Calu3 (cell line): ENCODE measurements around the gene DBNDD1. TPM values are rescaled to one million over a fixed set of nuclear protein-coding genes. Genes with fewer than 3 reads are reported as not detected.

Experiments
- BruUV-seq: library from RNA; stranded (reverse); fragments of 400-500 nt; replicated peaks from 2 replicates; lab custom pipeline; 2021; lab: Mats Ljungman, UMichigan
- CTCF ChIA-PET: fragments of 300-600 bp; sonication (Branson Sonifier 250); formaldehyde crosslinking; loops from one replicate; lab custom pipeline; 2022; ENCODE audit warnings: antibody characterized with exemption; lab: Charles Lee
- DNase-seq: peaks from one replicate; pipeline ENCODE4 v3.0.0; 2022
- H3K27ac Mint-ChIP-seq: one replicate; pipeline ENCODE4 v1.8.0; 2022; ENCODE audit warnings: mixed read lengths; ENCODE audit not compliant: unreplicated experiment
- H3K27me3 Mint-ChIP-seq: one replicate; pipeline ENCODE4 v1.8.0; 2022; ENCODE audit warnings: mixed read lengths; ENCODE audit not compliant: unreplicated experiment
- H3K36me3 Mint-ChIP-seq: one replicate; pipeline ENCODE4 v1.8.0; 2022; ENCODE audit warnings: mild to moderate bottlenecking, moderate library complexity, mixed read lengths; ENCODE audit not compliant: insufficient read depth, unreplicated experiment
- H3K4me1 Mint-ChIP-seq: one replicate; pipeline ENCODE4 v1.8.0; 2022; ENCODE audit warnings: mild to moderate bottlenecking, low read depth, mixed read lengths; ENCODE audit not compliant: unreplicated experiment
- H3K4me3 Mint-ChIP-seq: one replicate; pipeline ENCODE4 v1.8.0; 2022; ENCODE audit warnings: mild to moderate bottlenecking, low read depth, moderate library complexity, mixed read lengths; ENCODE audit not compliant: unreplicated experiment
- H3K9me3 Mint-ChIP-seq: one replicate; pipeline ENCODE4 v1.8.0; 2022; ENCODE audit warnings: low read depth, mixed read lengths; ENCODE audit not compliant: unreplicated experiment
- intact Hi-C: fragments of 100-400 bp; cut with micrococcal nuclease; formaldehyde crosslinking; loops from one replicate; pipeline ENCODE4 v1.10.0; 2022; ENCODE audit not compliant: unreplicated experiment
- total RNA-seq: library from RNA; stranded (reverse); gene quantifications from 2 replicates; pipeline ENCODE4 v1.2.3, GENCODE V29; 2022
- TF ChIP-seq, protein P1 (sequence below): fragments of 200-600 bp; IDR thresholded peaks from one replicate; pipeline ENCODE4 v1.8.0; 2022; ENCODE audit warnings: antibody characterized with exemption; ENCODE audit not compliant: unreplicated experiment

DBNDD1 gene
- total RNA-seq, 1 experiment from 2014 or later = 39.9 TPM

DNA sequence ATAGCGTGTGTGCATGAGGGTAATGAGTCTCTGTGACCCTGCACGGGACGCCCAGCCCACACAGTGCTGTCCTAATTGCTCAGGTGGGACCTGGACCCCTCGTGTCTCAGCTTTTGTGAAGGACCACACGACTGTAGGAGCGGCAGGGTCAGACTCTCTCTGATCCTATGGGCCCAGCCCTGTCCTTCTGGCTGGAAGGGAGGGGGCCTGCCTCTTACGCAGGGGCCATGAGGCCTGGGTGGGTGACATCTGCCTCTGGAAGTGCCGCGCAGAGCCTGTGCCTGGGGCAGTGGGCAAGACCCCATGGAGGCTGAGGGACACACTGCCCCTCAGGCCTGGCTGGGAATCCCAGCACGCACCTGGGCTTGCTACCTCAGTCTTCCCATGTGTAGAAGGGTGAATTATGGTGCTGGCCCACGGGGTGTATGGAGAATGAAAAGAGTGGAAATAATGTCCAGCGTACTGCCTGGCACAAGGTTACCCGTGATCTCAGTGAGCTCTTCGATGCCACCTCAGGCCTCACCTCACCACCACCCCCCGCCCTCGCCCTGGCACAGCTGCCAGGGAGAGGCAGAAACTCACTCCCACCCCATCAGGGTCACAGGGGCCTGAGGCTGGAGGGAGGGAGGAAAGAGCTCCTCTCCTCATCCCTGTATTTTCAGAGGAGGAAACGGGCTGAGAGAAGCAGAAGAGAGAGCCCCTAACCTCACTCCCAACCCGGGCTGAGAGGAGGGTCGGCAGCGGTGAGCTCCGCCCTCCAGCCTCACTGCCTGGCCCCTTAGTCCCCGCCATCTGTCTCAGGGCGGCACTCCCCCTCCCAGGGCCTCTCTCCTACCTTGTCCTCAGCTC lies 27.1 kb upstream of the DBNDD1 start:
- intact Hi-C loops = no loop called here
- no peak overlapping the region for H3K27ac Mint-ChIP-seq
- no TSS peak for BruUV-seq
- H3K9me3 Mint-ChIP-seq = no peaks in the 10 kb centered on the region
- H3K4me1 Mint-ChIP-seq = peaks cover 30% of the 10 kb centered on the region
- peak overlapping the region; percentile 49 for H3K4me3 Mint-ChIP-seq
- H3K27me3 Mint-ChIP-seq = no peaks in the 10 kb centered on the region
- CTCF ChIA-PET = interaction anchor here (0.9 kb wide), 1 partner anchor 27 kb away, joined by 4 read pairs; the partner anchor contains the start of gene DBNDD1
- no peak for DNase-seq
- TF ChIP-seq, protein P1, sequence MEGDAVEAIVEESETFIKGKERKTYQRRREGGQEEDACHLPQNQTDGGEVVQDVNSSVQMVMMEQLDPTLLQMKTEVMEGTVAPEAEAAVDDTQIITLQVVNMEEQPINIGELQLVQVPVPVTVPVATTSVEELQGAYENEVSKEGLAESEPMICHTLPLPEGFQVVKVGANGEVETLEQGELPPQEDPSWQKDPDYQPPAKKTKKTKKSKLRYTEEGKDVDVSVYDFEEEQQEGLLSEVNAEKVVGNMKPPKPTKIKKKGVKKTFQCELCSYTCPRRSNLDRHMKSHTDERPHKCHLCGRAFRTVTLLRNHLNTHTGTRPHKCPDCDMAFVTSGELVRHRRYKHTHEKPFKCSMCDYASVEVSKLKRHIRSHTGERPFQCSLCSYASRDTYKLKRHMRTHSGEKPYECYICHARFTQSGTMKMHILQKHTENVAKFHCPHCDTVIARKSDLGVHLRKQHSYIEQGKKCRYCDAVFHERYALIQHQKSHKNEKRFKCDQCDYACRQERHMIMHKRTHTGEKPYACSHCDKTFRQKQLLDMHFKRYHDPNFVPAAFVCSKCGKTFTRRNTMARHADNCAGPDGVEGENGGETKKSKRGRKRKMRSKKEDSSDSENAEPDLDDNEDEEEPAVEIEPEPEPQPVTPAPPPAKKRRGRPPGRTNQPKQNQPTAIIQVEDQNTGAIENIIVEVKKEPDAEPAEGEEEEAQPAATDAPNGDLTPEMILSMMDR = no peak
- H3K36me3 Mint-ChIP-seq = peaks cover 48% of the 10 kb centered on the region

DNA sequence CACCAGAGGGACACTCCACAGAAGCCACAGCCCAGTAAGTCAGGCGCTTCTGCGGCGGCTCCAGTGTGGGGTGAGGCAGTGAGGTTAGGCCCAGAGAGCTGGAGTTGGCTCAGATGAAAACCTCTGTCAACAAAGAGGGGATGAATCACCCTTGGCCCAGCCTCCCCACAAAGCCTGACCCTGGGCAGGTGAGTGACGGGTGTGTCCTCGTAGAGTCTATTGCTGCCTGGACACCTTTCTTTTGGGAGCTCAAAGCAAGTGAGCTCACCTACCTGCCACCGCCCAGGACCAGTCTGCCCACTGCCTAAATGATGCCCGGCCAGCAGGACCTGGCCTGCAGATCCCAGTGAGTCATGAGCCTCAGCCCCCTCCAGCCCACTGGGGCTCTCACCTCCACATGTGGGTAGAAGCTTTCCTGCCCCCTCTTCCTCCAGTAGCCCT lies 24.9 kb upstream of the DBNDD1 start:
- peaks cover 64% of the 10 kb centered on the region for H3K36me3 Mint-ChIP-seq
- peak; percentile 89 for DNase-seq
- intact Hi-C loops = no loop called here
- CTCF ChIA-PET = interaction anchor here (0.6 to 1.2 kb wide), 5 partner anchors 18 to 134 kb away, joined by 3 to 9 read pairs (median 3); no protein-coding TSS in a partner anchor
- no peaks in the 10 kb centered on the region for H3K27me3 Mint-ChIP-seq
- TF ChIP-seq, protein P1 = no peak
- no peaks in the 10 kb centered on the region for H3K9me3 Mint-ChIP-seq
- peak overlapping the region; percentile 67 for H3K27ac Mint-ChIP-seq
- H3K4me1 Mint-ChIP-seq = peaks cover 30% of the 10 kb centered on the region
- peak overlapping the region; percentile 38 for H3K4me3 Mint-ChIP-seq
- no TSS peak for BruUV-seq

DNA sequence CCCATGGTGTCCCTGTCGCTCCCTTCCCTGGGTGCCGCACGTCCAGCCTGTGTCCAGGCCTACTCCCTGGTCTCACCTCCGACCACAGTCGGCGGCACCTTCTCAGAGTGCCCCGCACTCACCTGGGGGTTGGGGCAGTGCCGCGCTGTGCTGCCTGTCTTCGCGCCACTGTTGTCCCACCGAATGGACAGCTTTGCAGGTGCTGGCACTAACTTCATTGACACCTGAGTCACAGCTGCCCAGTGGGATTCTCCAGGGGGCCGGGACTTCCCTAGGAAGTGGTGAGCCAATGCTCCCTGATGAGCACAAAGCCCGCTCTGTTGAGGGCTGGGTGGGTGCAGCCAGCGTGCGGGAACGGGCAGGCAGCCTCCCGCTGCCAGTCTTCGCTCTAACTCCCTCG lies 24.3 kb upstream of the DBNDD1 start:
- H3K27me3 Mint-ChIP-seq = no peaks in the 10 kb centered on the region
- H3K4me1 Mint-ChIP-seq = peaks cover 30% of the 10 kb centered on the region
- no TSS peak for BruUV-seq
- peak overlapping the region; percentile 38 for H3K4me3 Mint-ChIP-seq
- intact Hi-C loops = no loop called here
- TF ChIP-seq, protein P1 = no peak
- H3K36me3 Mint-ChIP-seq = peaks cover 61% of the 10 kb centered on the region
- CTCF ChIA-PET = interaction anchor here (0.6 to 1.2 kb wide), 4 partner anchors 17 to 38 kb away, joined by 3 to 9 read pairs (median 3); no protein-coding TSS in a partner anchor
- H3K27ac Mint-ChIP-seq = peak overlapping the region; percentile 67
- H3K9me3 Mint-ChIP-seq = no peaks in the 10 kb centered on the region
- DNase-seq = peak; percentile 40

DNA sequence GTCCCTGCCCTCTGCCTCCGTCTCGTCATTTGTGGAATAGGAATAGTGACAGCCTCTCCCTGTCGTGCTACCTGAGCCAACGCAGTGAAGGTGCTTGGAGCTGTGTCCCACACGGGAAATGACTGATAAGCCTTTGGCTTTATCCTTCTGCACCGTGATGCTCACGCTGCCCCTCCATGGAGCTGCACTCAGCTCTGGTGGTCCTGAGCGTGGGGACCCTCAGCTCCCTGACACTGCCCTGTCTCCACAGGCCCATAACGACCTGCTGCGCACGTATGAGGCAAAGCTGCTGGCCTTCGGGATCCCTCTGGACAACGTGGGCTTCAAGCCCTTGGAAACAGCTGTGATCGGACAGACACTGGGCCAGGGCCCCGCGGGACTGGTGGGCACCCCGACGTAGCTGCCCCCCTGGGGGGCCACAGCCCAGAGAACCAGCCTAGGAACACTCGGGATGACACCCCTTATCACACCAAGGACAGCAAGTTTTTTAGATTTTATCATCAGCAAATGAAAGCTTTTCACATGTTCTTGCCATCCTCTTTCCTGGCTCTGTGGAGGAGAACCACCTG lies 23.8 kb upstream of the DBNDD1 start:
- BruUV-seq = no TSS peak
- no peaks in the 10 kb centered on the region for H3K27me3 Mint-ChIP-seq
- intact Hi-C loops = no loop called here
- H3K9me3 Mint-ChIP-seq = no peaks in the 10 kb centered on the region
- DNase-seq = no peak
- peak overlapping the region; percentile 38 for H3K4me3 Mint-ChIP-seq
- CTCF ChIA-PET = no interaction called here
- peaks cover 56% of the 10 kb centered on the region for H3K36me3 Mint-ChIP-seq
- TF ChIP-seq, protein P1 = no peak
- H3K27ac Mint-ChIP-seq = no peak overlapping the region
- peaks cover 30% of the 10 kb centered on the region for H3K4me1 Mint-ChIP-seq
